ENCODE data around the gene STAT2. TPM values are rescaled to one million over a fixed set of nuclear protein-coding genes. Genes with fewer than 3 reads are reported as not detected.

STAT2 gene
- total RNA-seq, 1 experiment from 2014 or later = 50.4 TPM

DNA sequence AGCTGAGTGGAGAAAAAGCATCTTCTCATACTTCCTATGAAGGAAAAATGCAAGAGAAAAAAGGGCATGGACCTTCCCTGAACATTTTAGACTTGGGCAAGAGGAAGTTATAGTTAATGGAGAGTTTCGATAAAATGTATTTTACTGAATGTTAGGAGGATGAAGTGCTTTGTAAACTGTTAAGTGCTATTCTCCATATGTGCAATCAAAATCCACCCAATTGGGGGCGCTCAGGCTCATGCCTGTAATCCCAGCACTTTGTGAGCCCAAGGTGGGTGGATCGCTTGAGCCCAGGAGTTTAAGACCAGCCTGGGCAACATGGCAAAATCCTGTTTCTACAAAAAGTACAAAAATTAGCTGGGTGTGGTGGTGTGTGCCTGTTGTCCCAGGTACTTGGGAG is 42.2 kb downstream of the STAT2 start:
- H3K4me3 ChIP-seq (ENCODE audit: low read depth in 2 of 2, low read length in 2 of 2) = no peak overlapping the region
- H3K27me3 ChIP-seq (ENCODE audit: control insufficient read depth, insufficient read depth, low read length) = no peaks in the 10 kb centered on the region
- intact Hi-C loops (cut with micrococcal nuclease; ENCODE audit: unreplicated experiment) = loop anchor here (5.0 kb wide), 1 partner anchor 150 kb away; the partner anchor contains the start of gene SPRYD4
- CTCF ChIA-PET = no interaction called here
- no TSS peak for BruUV-seq (replicated peaks)
- peaks cover 4% of the 10 kb centered on the region for H3K4me1 ChIP-seq (ENCODE audit: control insufficient read depth, insufficient read depth, low read length)
- ATAC-seq = no peak
- H3K9me3 ChIP-seq (ENCODE audit: control insufficient read depth, insufficient read depth, low read depth, low read length) = no peaks in the 10 kb centered on the region
- in situ Hi-C loops (cut with HindIII; ENCODE audit: low pct_unique_long_range_greater_than_20kb, low sequenced_read_pairs) = no loop called here
- no peak for TF ChIP-seq SIN3A (IDR thresholded peaks at IDR 0.05; ENCODE audit: borderline replicate concordance, insufficient read depth, low read depth, low read length)
- TF ChIP-seq, protein P1, sequence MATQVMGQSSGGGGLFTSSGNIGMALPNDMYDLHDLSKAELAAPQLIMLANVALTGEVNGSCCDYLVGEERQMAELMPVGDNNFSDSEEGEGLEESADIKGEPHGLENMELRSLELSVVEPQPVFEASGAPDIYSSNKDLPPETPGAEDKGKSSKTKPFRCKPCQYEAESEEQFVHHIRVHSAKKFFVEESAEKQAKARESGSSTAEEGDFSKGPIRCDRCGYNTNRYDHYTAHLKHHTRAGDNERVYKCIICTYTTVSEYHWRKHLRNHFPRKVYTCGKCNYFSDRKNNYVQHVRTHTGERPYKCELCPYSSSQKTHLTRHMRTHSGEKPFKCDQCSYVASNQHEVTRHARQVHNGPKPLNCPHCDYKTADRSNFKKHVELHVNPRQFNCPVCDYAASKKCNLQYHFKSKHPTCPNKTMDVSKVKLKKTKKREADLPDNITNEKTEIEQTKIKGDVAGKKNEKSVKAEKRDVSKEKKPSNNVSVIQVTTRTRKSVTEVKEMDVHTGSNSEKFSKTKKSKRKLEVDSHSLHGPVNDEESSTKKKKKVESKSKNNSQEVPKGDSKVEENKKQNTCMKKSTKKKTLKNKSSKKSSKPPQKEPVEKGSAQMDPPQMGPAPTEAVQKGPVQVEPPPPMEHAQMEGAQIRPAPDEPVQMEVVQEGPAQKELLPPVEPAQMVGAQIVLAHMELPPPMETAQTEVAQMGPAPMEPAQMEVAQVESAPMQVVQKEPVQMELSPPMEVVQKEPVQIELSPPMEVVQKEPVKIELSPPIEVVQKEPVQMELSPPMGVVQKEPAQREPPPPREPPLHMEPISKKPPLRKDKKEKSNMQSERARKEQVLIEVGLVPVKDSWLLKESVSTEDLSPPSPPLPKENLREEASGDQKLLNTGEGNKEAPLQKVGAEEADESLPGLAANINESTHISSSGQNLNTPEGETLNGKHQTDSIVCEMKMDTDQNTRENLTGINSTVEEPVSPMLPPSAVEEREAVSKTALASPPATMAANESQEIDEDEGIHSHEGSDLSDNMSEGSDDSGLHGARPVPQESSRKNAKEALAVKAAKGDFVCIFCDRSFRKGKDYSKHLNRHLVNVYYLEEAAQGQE (IDR thresholded peaks at IDR 0.05; ENCODE audit: insufficient read depth in 1 of 2, low read depth in 2 of 2, low read length in 1 of 2) = no peak
- no peak for TF ChIP-seq TCF7L2 (IDR thresholded peaks at IDR 0.05; ENCODE audit: low read depth, low read length)
- TF ChIP-seq, protein P2, sequence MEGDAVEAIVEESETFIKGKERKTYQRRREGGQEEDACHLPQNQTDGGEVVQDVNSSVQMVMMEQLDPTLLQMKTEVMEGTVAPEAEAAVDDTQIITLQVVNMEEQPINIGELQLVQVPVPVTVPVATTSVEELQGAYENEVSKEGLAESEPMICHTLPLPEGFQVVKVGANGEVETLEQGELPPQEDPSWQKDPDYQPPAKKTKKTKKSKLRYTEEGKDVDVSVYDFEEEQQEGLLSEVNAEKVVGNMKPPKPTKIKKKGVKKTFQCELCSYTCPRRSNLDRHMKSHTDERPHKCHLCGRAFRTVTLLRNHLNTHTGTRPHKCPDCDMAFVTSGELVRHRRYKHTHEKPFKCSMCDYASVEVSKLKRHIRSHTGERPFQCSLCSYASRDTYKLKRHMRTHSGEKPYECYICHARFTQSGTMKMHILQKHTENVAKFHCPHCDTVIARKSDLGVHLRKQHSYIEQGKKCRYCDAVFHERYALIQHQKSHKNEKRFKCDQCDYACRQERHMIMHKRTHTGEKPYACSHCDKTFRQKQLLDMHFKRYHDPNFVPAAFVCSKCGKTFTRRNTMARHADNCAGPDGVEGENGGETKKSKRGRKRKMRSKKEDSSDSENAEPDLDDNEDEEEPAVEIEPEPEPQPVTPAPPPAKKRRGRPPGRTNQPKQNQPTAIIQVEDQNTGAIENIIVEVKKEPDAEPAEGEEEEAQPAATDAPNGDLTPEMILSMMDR (IDR thresholded peaks at IDR 0.05) = no peak; the same call in 1 of the 2 replicates
- TF ChIP-seq POLR2AphosphoS5 (IDR thresholded peaks at IDR 0.05; ENCODE audit: low read depth, low read length) = no peak
- H3K27ac ChIP-seq (ENCODE audit: low read length) = no peak overlapping the region
- H3K36me3 ChIP-seq (ENCODE audit: control insufficient read depth, insufficient read depth, low read length) = peaks cover 4% of the 10 kb centered on the region; the same call in 1 of the 2 replicates
- POLR2A ChIA-PET = no interaction called here
- no peak for DNase-seq (ENCODE audit: low read depth, low spot score)

DNA sequence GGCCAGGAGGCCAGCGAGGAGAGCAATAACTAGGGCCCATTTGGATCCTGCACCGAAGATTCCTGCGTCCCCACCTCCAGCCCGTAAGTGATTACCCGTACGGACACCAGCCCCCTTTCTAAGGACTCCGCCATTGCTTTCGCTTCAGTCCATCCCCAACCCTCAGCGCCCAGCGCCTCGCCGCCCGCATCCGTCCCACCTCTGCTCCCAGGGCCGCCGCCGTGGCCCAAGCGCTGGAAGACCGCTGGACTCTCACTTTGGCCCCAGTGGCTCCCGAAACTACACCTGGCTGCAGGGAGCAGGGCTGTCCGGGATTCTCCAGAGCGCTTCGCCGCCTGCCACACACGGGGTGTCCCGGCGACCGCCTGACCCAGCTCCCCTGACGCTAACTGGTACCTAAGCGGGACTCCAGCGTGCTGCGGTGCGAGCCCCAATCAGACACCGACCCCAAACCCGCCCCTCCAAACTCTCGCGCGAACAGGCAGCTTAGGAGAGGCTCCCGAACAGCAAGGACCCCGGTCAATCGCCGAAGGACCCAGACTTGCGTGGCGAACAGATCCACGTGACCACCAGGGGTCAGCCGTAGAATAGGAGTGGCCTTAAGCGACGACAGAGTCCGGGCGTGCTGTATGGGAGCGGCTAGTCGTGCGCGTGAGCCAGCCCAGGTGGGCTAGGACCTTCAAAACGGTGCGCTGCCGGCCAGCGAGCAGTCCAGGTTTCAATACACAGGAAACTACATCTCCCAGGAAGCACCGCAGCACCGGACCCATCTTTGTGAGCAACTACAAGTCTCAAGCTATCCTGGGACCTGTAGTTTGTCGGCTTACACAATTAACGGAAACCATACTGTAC is 44.1 kb downstream of the STAT2 start, which contains the start of gene CNPY2:
TSS of gene CNPY2 (minus strand) at position 367 of the 852 bp plus-strand sequence. CDS start 771 bp downstream, outside the sequence.
- ChIA-PET CTCF (interaction anchor here (0.7 to 1.3 kb wide), 4 partner anchors 88 to 149 kb away, joined by 4 to 7 read pairs (median 6); no protein-coding TSS in a partner anchor), POLR2A (interaction anchor here (0.6 to 1.1 kb wide), 4 partner anchors 16 to 47 kb away, joined by 4 read pairs; partner anchors contain the start of gene APOF)
- ATAC-seq (peak; percentile 97), DNase-seq (ENCODE audit: low read depth, low spot score) (peak; percentile 99)
- H3K4me1 ChIP-seq (ENCODE audit: control insufficient read depth, insufficient read depth, low read length) = peaks cover 4% of the 10 kb centered on the region
- in situ Hi-C loops (cut with HindIII; ENCODE audit: low pct_unique_long_range_greater_than_20kb, low sequenced_read_pairs) (no loop called here), intact Hi-C loops (cut with micrococcal nuclease; ENCODE audit: unreplicated experiment) (loop anchor here (5.0 kb wide), 1 partner anchor 151 kb away; the partner anchor contains the start of gene SPRYD4)
- no peaks in the 10 kb centered on the region for H3K9me3 ChIP-seq (ENCODE audit: control insufficient read depth, insufficient read depth, low read depth, low read length)
- H3K27ac ChIP-seq (ENCODE audit: low read length) = peak within 1 kb of the TSS; percentile 97
- TF ChIP-seq TCF7L2 (IDR thresholded peaks at IDR 0.05; ENCODE audit: low read depth, low read length) = peak; percentile 66
- TF ChIP-seq POLR2AphosphoS5 (IDR thresholded peaks at IDR 0.05; ENCODE audit: low read depth, low read length) = peak; percentile 86
- TF ChIP-seq, protein P2 (IDR thresholded peaks at IDR 0.05) = no peak; the same call in 1 of the 2 replicates
- peaks cover 4% of the 10 kb centered on the region; the same call in 1 of the 2 replicates for H3K36me3 ChIP-seq (ENCODE audit: control insufficient read depth, insufficient read depth, low read length)
- peak within 1 kb of the TSS; percentile 85 to 97 for H3K4me3 ChIP-seq (ENCODE audit: low read depth in 2 of 2, low read length in 2 of 2)
- H3K27me3 ChIP-seq (ENCODE audit: control insufficient read depth, insufficient read depth, low read length) = no peaks in the 10 kb centered on the region
- BruUV-seq (replicated peaks) = no TSS peak
